Femur (tissue), 1 donor: ENCODE results near the gene RTF2.
"Not testable (repeated sequence)": the region's sequence is repeated elsewhere in the genome, so short reads cannot be mapped to it uniquely, and the experiment has no call there.

ENCODE experiments used
- DNase-seq: peaks from one replicate; pipeline ENCODE4 v3.0.0-alpha.2; 2017

RTF2 gene

DNA sequence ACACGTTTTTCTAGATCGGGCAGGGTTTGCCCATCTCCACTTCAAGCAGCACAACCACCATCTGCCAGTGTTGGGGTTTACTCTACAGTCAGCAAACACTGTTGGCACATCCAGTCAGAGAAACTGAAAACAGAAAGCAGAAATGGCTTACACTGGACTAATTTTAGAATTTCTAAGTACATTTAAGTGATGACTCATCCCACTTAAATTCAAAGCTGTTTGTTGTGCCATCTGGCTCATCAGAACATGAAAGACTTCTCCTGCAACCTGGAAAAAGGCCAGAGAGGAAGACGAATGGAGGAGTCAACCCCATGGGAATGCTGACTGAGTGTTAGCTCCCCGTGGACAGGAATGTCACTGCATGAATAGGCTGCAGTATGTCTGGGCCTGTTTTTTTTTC lies 86.4 kb downstream of the RTF2 start:
- peak; percentile 25 for DNase-seq

DNA sequence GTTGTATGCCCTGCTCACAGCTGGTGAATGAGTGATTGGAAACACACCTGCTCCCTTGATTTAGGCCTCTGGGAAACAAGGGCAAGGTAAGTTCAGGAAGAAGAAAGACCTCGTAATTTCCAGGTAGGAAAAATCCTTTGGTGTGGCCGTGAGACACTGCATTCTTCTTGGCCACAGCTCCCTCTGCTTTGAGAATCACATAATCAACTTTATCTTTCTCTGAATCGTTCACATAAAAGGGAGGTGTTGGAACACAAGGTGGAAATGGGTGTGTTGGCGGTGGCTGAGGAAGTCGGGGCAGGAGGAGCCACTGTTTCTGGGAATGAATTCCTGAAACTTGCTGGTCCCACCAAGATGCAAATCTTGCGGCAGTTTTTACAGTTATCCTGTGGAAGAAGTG lies 90.5 kb downstream of the RTF2 start:
- no peak for DNase-seq

DNA sequence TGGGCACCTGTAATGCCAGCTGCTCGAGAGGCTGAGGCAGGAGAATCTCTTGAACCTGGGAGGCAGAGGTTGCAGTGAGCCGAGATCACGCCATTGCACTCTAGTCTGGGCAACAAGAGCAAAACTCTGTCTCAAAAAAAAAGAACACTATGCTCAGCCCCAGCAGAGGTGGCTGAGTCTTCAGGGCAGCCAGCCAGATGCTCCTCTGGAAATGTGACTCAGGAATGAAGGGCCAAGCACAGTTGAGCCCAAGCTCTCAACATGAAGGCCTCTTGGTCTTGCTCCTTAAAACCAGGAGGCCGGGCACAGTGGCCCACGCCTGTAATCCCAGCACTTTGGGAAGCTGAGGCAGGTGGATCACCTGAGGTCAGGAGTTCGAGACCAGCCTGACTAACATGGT lies 96.1 kb downstream of the RTF2 start:
- DNase-seq, result not testable (repeated sequence)

DNA sequence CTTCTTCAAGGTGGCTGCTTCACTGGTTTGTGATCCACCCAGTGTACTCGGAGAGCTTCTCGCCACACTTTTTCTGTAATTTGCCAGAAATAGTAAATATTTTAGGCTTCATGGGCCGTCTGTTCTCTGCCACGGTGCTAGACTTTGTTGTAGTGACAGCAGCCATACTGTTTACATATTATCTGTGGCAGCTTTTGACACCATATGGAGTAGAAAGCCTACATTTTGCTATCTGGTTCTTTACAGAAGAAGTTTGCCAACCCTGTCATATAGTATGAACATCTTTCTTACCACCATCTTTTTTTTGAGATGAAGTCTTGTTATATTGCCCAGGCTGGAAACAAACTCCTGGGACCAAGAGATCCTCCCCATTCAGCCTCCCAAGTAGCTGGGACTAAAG lies 97.1 kb downstream of the RTF2 start:
- DNase-seq, result no peak

DNA sequence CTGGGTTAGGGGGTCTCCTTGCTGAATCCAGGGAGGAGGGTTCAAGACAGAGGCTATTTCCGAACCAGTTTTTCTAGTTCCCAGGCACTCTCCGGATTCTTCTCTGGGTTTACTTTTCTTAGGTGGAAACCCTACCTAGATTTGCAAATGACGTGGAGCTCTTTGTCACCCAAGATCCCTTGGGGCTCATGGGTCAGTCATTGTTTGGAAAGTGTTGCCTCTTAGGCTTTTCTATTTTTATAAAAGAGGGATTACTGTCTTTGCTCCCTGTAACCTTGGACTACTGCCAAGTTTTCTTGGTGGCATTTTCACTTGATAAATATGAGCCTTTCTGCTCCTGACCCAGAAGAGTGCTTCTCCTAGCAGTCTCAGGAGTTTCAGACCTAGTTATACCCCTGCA lies 98.2 kb downstream of the RTF2 start:
- no peak for DNase-seq
